Gastrocnemius medialis (tissue), 4 donors: Measurements from ENCODE around the gene PRKN. TPM values are rescaled to one million over a fixed set of nuclear protein-coding genes. Genes with fewer than 3 reads are reported as not detected.

ENCODE experiments used
- ATAC-seq, 2 donors: fragments of 150-250 bp; one replicate each; pipeline ENCODE4 v1.9.1; 2016
- DNase-seq, 2 donors: peaks; one replicate each; pipeline ENCODE4 v3.0.0-alpha.2; 2019
- H3K27ac ChIP-seq, 4 donors: fragments of 200-600 bp; sonication (generic); 1 replicate in 1 of 4; 2 replicates in 3 of 4; pipeline ENCODE4 v1.5.1; 2016 to 2018; ENCODE audit warnings: mild to moderate bottlenecking in 2 of 4, moderate library complexity in 1 of 4
- H3K27me3 ChIP-seq, 3 donors: fragments of 200-600 bp; sonication (generic) in 2 of 3; 1 replicate in 1 of 3; 2 replicates in 2 of 3; pipeline versions ENCODE4 v1.5.1 to v1.6.0; 2016 to 2019; ENCODE audit warnings: mild to moderate bottlenecking in 1 of 3, moderate library complexity in 1 of 3
- H3K36me3 ChIP-seq, 2 donors: fragments of 200-600 bp; sonication (generic) in 1 of 2; one replicate each; pipeline ENCODE4 v1.5.1; 2017 to 2018
- H3K4me1 ChIP-seq, 2 donors: fragments of 200-600 bp; sonication (generic) in 1 of 2; one replicate each; pipeline ENCODE4 v1.5.1; 2016 to 2017; ENCODE audit warnings: mild to moderate bottlenecking in 2 of 2
- H3K4me3 ChIP-seq, 4 donors: fragments of 200-600 bp; sonication (generic) in 3 of 4; 1 replicate in 1 of 4; 2 replicates in 3 of 4; pipeline ENCODE4 v1.5.1; 2016 to 2019; ENCODE audit warnings: mild to moderate bottlenecking in 2 of 4
- H3K9me3 ChIP-seq, 3 donors: fragments of 200-600 bp; sonication (generic) in 2 of 3; 1 replicate in 1 of 3; 2 replicates in 2 of 3; pipeline ENCODE4 v1.5.1; 2016 to 2019
- POLR2A ChIP-seq, 2 donors: fragments of 450-650 bp; IDR thresholded peaks; one replicate each; pipeline ENCODE4 v1.6.1; 2017; ENCODE audit warnings: antibody characterized with exemption in 2 of 2, mild to moderate bottlenecking in 2 of 2, moderate library complexity in 2 of 2
- in situ Hi-C, 4 donors: fragments of 200-750 bp; cut with MboI; loops; one replicate each; pipeline versions ENCODE4 v1.15.0 to v1.8.0; 2017; ENCODE audit warnings: low sequenced_read_pairs in 4 of 4
- intact Hi-C: fragments of 100-400 bp; cut with DNase I; formaldehyde crosslinking; loops from one replicate; pipeline ENCODE4 v1.15.1; 2023; ENCODE audit warnings: low total_unique reads
- total RNA-seq, 4 donors: library from RNA; depleted of rRNA; stranded (reverse); fragments of >200 nt; gene quantifications; one replicate each; pipeline versions ENCODE4 v1.1.0 to v1.2.3, GENCODE V29; 2016
- TF ChIP-seq, protein P1 (sequence below), 5 experiments: fragments of 450-650 bp in 3 of 5; fragments of 200-600 bp in 2 of 5; sonication (generic) in 2 of 5; IDR thresholded peaks in 4 of 5; conservative IDR thresholded peaks in 1 of 5; 1 replicate in 4 of 5; 2 replicates in 1 of 5; pipeline ENCODE4 v1.5.1; 2016 to 2019; ENCODE audit warnings: antibody characterized with exemption in 5 of 5, mild to moderate bottlenecking in 3 of 5, moderate library complexity in 3 of 5

Gene PRKN
- total RNA-seq, 4 donors from 2014 or later, result 8.4 to 21.6 (median 13.7) TPM

DNA sequence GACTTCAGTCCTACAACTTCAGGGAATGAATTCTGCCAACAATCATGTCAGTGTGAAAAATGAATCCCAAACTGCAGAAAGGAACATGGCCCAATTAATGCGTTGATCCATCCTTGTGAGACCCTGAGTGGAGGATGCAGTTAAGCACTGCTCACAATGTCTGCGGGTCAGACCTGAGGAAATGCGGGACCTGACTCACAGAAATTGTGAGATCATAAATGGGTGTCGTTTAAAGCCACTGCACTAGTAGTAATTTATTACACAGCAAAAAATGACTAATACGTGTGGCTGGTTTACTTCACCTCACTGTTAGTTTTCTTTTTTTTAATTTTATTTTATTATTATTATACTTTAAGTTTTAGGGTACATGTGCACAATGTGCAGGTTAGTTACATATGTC lies 505.0 kb downstream of the PRKN start:
- in situ Hi-C loops, result no loop called here
- DNase-seq (no peak), ATAC-seq (no peak)
- Histone ChIP-seq H3K27me3 (no peaks in the 10 kb centered on the region), H3K27ac (no peak overlapping the region), H3K9me3 (no peaks in the 10 kb centered on the region), H3K4me1 (no peaks in the 10 kb centered on the region), H3K4me3 (no peak overlapping the region), H3K36me3 (no peaks in the 10 kb centered on the region)
- intact Hi-C loops, result no loop called here
- TF ChIP-seq, protein P1, sequence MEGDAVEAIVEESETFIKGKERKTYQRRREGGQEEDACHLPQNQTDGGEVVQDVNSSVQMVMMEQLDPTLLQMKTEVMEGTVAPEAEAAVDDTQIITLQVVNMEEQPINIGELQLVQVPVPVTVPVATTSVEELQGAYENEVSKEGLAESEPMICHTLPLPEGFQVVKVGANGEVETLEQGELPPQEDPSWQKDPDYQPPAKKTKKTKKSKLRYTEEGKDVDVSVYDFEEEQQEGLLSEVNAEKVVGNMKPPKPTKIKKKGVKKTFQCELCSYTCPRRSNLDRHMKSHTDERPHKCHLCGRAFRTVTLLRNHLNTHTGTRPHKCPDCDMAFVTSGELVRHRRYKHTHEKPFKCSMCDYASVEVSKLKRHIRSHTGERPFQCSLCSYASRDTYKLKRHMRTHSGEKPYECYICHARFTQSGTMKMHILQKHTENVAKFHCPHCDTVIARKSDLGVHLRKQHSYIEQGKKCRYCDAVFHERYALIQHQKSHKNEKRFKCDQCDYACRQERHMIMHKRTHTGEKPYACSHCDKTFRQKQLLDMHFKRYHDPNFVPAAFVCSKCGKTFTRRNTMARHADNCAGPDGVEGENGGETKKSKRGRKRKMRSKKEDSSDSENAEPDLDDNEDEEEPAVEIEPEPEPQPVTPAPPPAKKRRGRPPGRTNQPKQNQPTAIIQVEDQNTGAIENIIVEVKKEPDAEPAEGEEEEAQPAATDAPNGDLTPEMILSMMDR (IDR thresholded peaks at IDR 0.05 in 4 of 5, conservative IDR thresholded peaks at IDR 0.05 in 1 of 5), result no peak
- TF ChIP-seq POLR2A (IDR thresholded peaks at IDR 0.05), result no peak

DNA sequence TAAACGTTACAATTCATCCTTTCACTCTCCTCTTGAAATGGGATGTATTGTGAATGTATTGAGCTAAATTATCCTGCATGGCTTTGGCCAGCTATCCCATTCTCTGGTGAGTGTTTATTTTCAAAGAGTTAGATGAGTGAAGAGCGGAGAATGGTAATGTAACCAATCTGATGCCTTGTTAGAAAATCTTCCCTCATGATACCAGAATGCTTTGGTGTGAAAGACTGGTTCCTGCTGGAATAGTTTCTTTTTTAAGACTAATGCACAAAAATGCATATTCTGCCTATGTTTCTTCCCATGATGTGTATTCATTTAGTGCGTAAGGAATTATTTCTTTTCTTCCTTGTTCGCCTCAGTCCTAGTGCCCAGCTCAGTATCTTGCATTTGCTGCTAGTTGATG lies 506.7 kb downstream of the PRKN start:
- H3K4me3 ChIP-seq, result no peak overlapping the region
- DNase-seq, result no peak
- intact Hi-C loops, result no loop called here
- H3K27ac ChIP-seq, result no peak overlapping the region
- H3K4me1 ChIP-seq, result no peaks in the 10 kb centered on the region
- no peak for TF ChIP-seq POLR2A (IDR thresholded peaks at IDR 0.05)
- H3K27me3 ChIP-seq, result no peaks in the 10 kb centered on the region
- H3K36me3 ChIP-seq, result no peaks in the 10 kb centered on the region
- no peaks in the 10 kb centered on the region for H3K9me3 ChIP-seq
- ATAC-seq, result no peak
- in situ Hi-C loops, result no loop called here

DNA sequence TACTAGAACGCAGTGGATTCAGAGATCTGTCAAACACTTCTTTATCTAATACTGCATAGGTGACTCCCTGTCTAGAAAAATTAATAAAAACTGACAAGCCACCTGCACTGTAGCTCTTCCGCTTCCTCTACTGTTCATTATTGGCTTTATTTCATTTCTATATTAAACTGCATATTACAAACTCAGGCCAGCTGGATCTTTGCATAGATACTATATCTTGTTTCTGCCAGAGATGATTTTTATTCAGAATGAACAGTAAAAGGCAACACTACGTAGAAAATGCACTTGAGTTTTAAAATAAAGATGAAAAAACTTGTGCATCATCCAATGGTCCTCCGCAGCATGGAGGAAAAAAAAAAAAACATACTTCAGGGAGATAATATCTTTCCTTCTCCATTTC lies 508.3 kb downstream of the PRKN start:
- Histone ChIP-seq H3K27me3 (no peaks in the 10 kb centered on the region), H3K36me3 (no peaks in the 10 kb centered on the region), H3K4me3 (no peak overlapping the region), H3K27ac (no peak overlapping the region), H3K9me3 (no peaks in the 10 kb centered on the region), H3K4me1 (no peaks in the 10 kb centered on the region)
- ATAC-seq (no peak), DNase-seq (no peak)
- intact Hi-C loops (no loop called here), in situ Hi-C loops (no loop called here)
- TF ChIP-seq, protein P1 (IDR thresholded peaks at IDR 0.05 in 4 of 5, conservative IDR thresholded peaks at IDR 0.05 in 1 of 5), result no peak
- TF ChIP-seq POLR2A (IDR thresholded peaks at IDR 0.05), result no peak

DNA sequence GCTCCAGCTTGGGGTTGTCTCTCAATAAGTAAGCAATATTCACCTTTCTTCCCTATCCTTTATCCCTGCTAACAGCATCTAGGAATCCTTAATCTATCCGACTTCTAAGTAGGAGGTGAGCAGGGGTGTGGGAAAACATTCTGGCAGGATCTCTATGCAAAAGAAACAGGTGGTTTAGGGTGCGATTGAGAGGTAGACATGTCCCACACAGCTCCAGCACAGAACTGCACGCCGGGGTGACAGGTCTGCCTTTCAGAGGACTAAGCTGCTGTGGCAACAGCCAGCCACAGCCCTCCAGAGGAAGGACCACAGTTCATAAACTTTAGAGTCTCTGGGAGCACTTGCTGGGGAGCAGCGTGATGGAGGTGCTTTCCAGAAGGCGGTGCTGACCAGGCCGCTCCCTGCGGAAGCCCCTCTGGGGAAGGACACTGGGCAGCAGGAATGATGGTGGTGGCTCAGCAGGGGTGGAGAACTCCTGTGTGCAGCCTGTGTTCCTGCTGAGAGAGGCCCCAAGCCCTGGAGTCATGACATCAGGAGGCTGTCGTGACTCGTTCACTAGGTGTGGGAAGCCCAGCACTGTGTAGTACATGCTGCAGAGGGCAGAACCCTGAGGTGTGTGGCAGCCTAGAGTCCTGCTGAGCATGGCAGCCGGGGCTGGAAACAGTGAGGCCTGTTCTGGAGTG lies 509.6 kb downstream of the PRKN start:
- intact Hi-C loops, result no loop called here
- ATAC-seq (no peak), DNase-seq (no peak)
- Histone ChIP-seq H3K9me3 (no peaks in the 10 kb centered on the region), H3K27ac (no peak overlapping the region), H3K36me3 (no peaks in the 10 kb centered on the region), H3K27me3 (no peaks in the 10 kb centered on the region), H3K4me3 (no peak overlapping the region), H3K4me1 (no peaks in the 10 kb centered on the region)
- in situ Hi-C loops, result no loop called here
- TF ChIP-seq, protein P1 (IDR thresholded peaks at IDR 0.05 in 4 of 5, conservative IDR thresholded peaks at IDR 0.05 in 1 of 5), result no peak
- TF ChIP-seq POLR2A (IDR thresholded peaks at IDR 0.05), result no peak

DNA sequence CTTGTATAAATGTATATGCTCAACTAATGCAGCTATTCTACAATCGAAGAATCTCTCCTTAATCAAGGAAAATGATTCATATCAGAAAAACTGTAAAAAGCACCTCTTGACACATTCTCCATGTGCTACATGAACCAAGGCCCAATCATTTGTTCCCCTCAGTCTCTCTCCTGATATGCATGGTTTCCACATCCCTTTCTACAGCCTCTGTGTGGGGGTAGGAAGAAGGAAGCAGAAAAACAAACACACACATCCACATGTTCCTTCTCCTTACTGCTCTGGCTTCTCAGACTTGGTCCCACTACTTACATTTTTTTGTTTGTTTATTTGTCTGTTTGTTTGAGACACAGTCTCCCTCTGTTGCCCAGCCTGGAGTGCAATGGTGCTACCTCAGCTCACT lies 510.5 kb downstream of the PRKN start:
- Histone ChIP-seq H3K4me3 (no peak overlapping the region), H3K4me1 (no peaks in the 10 kb centered on the region), H3K27me3 (no peaks in the 10 kb centered on the region), H3K36me3 (no peaks in the 10 kb centered on the region), H3K9me3 (no peaks in the 10 kb centered on the region), H3K27ac (no peak overlapping the region)
- intact Hi-C loops (no loop called here), in situ Hi-C loops (no loop called here)
- TF ChIP-seq POLR2A (IDR thresholded peaks at IDR 0.05), result no peak
- TF ChIP-seq, protein P1 (IDR thresholded peaks at IDR 0.05 in 4 of 5, conservative IDR thresholded peaks at IDR 0.05 in 1 of 5), result no peak
- ATAC-seq (no peak), DNase-seq (no peak)
